GM21447 (cell line): ENCODE data around the gene MTHFD1L.

Experiments used
- ATAC-seq: cut with Tn5 transposase; IDR thresholded peaks from one replicate; pipeline ENCODE4 v1.9.1; 2021; ENCODE audit not compliant: unreplicated experiment

The MTHFD1L gene

DNA sequence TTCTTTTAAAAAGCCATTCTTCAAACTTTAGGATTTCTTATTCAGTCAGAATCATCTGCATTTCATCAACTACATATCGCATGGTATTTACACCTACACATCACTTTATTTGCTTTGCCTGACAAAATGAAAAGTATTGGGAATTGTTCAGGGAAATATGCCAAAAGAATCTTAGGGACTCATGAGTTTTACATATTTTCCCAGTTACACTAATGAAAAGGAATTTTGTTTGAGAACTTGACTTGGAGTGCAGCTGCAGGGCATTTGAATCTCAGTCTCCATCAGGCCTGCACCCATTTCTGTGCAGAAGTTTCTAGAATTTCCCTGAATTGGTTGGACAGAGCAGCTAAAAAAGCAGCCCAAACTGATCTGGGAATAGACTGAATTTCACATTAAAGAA lies 65.3 kb downstream of the MTHFD1L start:
- ATAC-seq: no peak

GRCh38 chr6:150931405-150931804 lies 65.9 kb downstream of the MTHFD1L start:
- no peak for ATAC-seq

GRCh38 chr6:150932996-150933395 lies 67.5 kb downstream of the MTHFD1L start:
- no peak for ATAC-seq

GRCh38 chr6:150934380-150934779 lies 68.9 kb downstream of the MTHFD1L start:
- ATAC-seq: no peak

DNA sequence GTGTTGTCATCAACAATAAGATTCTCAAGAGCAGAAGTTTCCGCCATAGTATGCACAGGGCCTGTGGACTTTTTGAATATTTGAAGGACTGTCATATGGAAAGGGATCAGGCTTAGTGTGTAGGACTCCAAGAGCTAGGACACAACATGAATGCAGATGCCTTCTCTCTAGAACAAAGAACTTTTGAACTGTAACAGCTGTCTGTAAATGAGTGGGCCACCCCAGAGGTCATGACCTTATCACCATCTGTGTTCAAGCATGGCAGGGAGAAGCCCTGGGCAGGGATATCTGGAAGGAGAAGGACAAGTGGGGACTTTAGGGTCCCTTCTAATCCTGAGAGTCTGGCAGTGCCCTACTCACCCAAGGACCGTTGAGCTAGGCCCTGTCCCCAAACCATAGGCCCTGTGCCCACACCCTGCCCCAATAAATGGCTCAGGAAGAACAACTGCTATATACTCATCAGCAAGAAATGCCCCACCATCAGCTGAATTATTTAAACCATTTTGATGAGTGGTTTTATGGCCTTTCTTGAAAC lies 70.6 kb downstream of the MTHFD1L start:
- no peak for ATAC-seq

DNA sequence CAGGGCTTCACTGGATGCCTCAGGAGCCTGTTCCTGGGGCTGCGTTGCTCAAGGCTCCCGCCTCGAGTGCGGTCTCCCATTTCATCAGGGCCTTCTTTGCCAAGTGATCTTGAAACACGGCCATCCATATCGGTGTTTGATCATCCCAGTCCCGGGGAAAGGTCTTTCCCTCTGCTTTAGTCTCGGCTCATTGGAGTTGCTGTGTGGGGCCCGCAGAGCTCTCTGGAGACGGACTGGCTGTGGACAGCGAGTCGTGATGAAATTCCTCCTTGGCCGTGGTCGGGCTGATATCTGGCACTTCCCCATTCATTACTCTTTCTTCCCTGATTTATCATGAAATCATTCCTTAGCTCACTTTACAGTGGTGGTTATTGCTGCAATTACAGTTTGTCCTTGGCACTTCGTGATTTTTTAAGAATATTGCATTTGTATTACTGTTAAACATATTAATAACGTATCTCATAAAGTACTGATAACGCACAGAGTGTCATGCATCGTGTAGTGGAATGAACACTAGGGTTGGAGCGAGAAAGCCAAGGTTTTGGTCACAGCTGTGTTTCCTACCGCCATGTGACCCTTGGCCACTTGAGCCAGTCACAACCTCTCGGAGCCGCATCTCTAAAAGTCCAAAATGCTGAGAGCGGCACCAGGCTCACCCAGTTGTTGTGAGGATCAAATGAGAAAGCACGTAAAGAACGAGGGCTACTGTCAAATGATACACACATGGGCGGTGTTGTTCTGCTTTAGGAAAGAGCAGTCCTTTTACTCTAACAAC lies 71.8 kb downstream of the MTHFD1L start:
- no peak for ATAC-seq

- ATAC-seq: no peak
Measured at GRCh38 chr6:150939399-150939798, 73.9 kb downstream of the MTHFD1L start.

GRCh38 chr6:150940941-150941340 lies 75.4 kb downstream of the MTHFD1L start:
- ATAC-seq: no peak

GRCh38 chr6:150949526-150949925 lies 84.0 kb downstream of the MTHFD1L start:
- no peak for ATAC-seq

DNA sequence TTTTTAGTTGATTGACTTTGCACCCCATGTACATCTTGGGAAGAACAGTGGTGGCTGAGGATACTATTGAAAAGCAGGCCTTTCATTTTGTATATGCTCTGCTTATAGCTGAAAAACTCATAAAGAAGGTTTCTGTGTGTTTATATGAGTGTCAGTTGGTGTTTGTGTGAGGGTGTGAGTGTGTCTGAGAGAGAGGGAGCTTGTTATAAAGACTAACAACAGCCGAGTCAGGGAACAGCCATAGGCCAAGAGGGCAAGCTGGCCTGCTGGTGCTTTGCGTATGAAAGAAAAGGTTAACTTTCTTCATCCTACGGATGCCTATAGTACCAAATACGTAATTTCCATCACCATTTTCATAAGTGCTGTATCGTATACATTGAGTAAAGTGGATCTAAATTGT lies 88.3 kb downstream of the MTHFD1L start:
- no peak for ATAC-seq

- no peak for ATAC-seq
Measured at GRCh38 chr6:150959166-150959565, 93.7 kb downstream of the MTHFD1L start.

- no peak for ATAC-seq
Measured at GRCh38 chr6:150962436-150962835, 96.9 kb downstream of the MTHFD1L start.

DNA sequence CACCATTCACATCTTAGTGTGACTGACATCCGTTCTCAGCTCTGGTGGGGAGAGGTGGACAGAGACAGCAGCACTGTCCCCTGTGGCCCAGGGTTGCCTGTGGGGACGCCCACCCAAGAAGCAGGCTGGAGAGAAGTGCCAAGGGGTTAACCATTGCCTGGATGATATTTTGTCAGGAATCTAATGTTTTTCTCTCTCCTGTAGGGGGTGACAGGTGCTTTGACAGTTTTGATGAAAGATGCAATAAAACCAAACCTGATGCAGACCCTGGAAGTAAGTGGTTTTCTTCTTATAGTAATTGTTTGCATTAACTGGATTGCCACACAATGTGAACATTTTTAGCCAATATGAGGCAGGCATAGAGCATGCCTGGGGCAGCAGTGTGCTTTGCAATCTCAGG lies 99.3 kb downstream of the MTHFD1L start:
- no peak for ATAC-seq

DNA sequence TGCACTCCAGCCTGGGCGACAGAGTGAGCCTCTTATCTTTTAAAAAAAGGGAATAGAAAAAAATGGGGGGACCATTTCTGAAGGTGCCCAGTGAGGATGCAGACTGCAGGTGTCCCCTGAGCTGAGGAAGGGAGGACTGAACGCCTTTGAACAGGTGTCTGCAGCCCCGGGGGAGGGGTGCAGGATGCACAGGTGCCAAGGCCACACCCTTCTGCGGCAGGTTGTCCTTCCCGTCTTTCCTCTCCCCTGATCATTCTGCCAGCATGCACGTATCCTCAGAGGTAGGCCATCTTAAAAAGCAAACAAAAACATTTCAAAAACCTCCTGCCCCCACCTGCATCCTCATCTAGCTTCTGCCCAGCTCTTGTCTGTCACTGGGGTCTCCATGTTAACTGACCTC lies 101.3 kb downstream of the MTHFD1L start:
- no peak for ATAC-seq

- no peak for ATAC-seq
Measured at GRCh38 chr6:150967381-150967780, 101.9 kb downstream of the MTHFD1L start.

GRCh38 chr6:150967910-150968309 lies 102.4 kb downstream of the MTHFD1L start:
- no peak for ATAC-seq

- no peak for ATAC-seq
Measured at GRCh38 chr6:150969901-150970300, 104.4 kb downstream of the MTHFD1L start.

- no peak for ATAC-seq
Measured at GRCh38 chr6:150971219-150971618, 105.7 kb downstream of the MTHFD1L start.

DNA sequence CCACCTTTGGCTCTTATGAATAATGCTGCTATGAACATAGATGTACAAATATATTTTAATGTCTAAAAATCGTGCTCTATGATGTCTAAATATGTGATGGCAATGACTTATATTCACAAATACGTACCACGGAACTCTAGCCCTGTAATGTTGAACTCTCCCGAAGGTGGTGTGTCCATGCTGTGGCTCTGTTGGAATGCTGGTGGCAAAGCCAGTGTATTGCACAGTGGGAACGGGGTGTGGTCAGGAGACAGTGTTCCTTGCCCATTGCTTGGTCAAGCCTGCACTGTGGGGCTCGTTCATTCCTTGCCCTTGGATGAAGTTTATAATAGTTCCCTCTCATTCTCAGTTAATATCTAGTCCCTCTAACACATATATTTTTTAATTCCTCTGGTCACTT lies 109.6 kb downstream of the MTHFD1L start:
- ATAC-seq: no peak

GRCh38 chr6:150977281-150977680 lies 111.8 kb downstream of the MTHFD1L start:
- ATAC-seq: no peak

DNA sequence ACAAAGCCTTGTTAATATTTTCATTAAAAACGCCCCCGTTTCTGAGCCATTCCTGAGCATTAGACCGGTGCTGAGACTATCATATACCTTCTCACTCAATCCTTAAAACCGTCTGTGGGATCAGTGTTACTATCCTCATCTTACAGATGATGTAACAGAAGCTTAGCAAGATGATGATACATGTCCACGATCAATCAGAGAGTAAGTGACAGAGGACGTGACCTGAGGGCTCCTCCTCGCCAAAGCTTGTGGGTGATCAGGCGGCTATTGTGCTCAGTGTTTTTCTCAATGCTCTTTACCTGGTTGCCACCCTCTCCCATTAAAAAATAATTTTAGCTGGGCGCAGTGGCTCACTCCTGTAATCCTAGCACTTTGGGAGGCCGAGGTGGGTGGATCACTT lies 113.1 kb downstream of the MTHFD1L start:
- ATAC-seq: no peak

DNA sequence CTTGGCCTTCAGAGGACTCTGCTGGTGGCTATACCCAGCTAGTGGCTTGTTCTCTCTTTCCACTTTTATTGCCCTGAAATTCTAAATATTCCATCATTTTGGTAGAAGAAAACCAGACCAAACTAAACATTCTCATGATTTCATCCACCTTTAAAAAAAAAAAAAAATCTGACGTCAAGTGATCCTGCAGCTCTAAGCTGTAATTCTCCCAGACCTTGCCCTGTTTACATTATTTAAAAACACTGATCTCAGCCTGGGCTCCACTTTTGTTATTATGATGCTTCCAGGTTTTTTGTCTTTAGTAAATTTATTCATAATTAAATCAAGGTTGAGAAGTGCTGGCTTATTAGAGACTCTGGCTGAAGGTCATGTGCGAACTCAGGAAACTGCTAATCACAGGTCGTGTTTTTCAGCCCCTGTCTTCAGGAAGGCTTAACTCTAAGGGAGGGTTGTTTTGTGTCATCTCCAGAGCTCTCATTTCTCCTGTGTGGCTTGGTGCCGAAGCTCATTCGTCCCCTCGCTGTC lies 114.4 kb downstream of the MTHFD1L start:
- ATAC-seq: no peak

GRCh38 chr6:150981095-150981494 lies 115.6 kb downstream of the MTHFD1L start:
- ATAC-seq: peak; percentile 87
